HG03469 (cell line): ENCODE data around the gene GTF2I.
A peak's percentile ranks its signal among the peaks of the same experiment; 100 is the strongest.
"Not testable (repeated sequence)": the region's sequence is repeated elsewhere in the genome, so short reads cannot be mapped to it uniquely, and the experiment has no call there.

Source experiments
- ATAC-seq: cut with Tn5 transposase; IDR thresholded peaks from one replicate; pipeline ENCODE4 v1.9.1; 2021; ENCODE audit warnings: mild to moderate bottlenecking, moderate library complexity, moderate number of reproducible peaks; ENCODE audit not compliant: unreplicated experiment

Gene GTF2I

GRCh38 chr7:74656441-74656836 lies 1.1 kb upstream of the GTF2I start:
- no peak for ATAC-seq

- peak; percentile 45 for ATAC-seq
Observed at GRCh38 chr7:74656837-74657691, 454 bp upstream of the GTF2I start.

GRCh38 chr7:74658178-74659004 lies 873 bp downstream of the GTF2I start:
- peak; percentile 29 for ATAC-seq

- not testable (repeated sequence) for ATAC-seq
Observed at GRCh38 chr7:74660202-74660601, 2.7 kb downstream of the GTF2I start.

GRCh38 chr7:74661836-74662794 lies 4.6 kb downstream of the GTF2I start:
- ATAC-seq: not testable (repeated sequence)

GRCh38 chr7:74665296-74665938 lies 7.9 kb downstream of the GTF2I start:
- no peak for ATAC-seq

GRCh38 chr7:74667013-74667412 lies 9.5 kb downstream of the GTF2I start:
- ATAC-seq: not testable (repeated sequence)

- not testable (repeated sequence) for ATAC-seq
Observed at GRCh38 chr7:74667520-74667919, 10.0 kb downstream of the GTF2I start.

- ATAC-seq: no peak
Observed at GRCh38 chr7:74671602-74672001, 14.1 kb downstream of the GTF2I start.

GRCh38 chr7:74672343-74672915 lies 14.9 kb downstream of the GTF2I start:
- ATAC-seq: no peak

- ATAC-seq: no peak
Observed at GRCh38 chr7:74674166-74674565, 16.6 kb downstream of the GTF2I start.

GRCh38 chr7:74682829-74683228 lies 25.3 kb downstream of the GTF2I start:
- ATAC-seq: no peak

GRCh38 chr7:74683799-74684198 lies 26.3 kb downstream of the GTF2I start:
- ATAC-seq: no peak

GRCh38 chr7:74684473-74684872 lies 27.0 kb downstream of the GTF2I start:
- ATAC-seq: no peak

GRCh38 chr7:74684921-74685320 lies 27.4 kb downstream of the GTF2I start:
- no peak for ATAC-seq

GRCh38 chr7:74690474-74690873 lies 33.0 kb downstream of the GTF2I start:
- ATAC-seq: no peak

GRCh38 chr7:74704419-74704818 lies 46.9 kb downstream of the GTF2I start:
- ATAC-seq: not testable (repeated sequence)

GRCh38 chr7:74707238-74707637 lies 49.7 kb downstream of the GTF2I start:
- no peak for ATAC-seq

GRCh38 chr7:74708569-74709275 lies 51.2 kb downstream of the GTF2I start:
- ATAC-seq: no peak
